GM12874 (cell line): ENCODE data around the gene ROR1.
A peak's percentile ranks its signal among the peaks of the same experiment; 100 is the strongest.

Experiments
- CTCF ChIP-seq: IDR thresholded peaks from 2 replicates; pipeline ENCODE4 v1.5.1; 2011; ENCODE audit warnings: low read depth, mild to moderate bottlenecking, control low read depth, low read length, moderate library complexity; ENCODE audit not compliant: insufficient read depth

Gene ROR1

GRCh38 chr1:63773815-63774616 is at the start of gene ROR1:
Gene ROR1, plus strand, starts transcription at chr1:63774017.
- TF ChIP-seq CTCF = peak; percentile 62

- no peak for TF ChIP-seq CTCF
These were observed 49.4 kb upstream of the ROR1 start for GRCh38 chr1:63724375-63724899.

GRCh38 chr1:63728611-63729226 is 45.1 kb upstream of the ROR1 start:
- TF ChIP-seq CTCF = no peak

GRCh38 chr1:63729227-63729620 is 44.6 kb upstream of the ROR1 start:
- TF ChIP-seq CTCF = no peak

GRCh38 chr1:63730211-63730610 is 43.6 kb upstream of the ROR1 start:
- TF ChIP-seq CTCF = no peak

GRCh38 chr1:63731117-63732043 is 42.4 kb upstream of the ROR1 start:
- TF ChIP-seq CTCF = no peak

GRCh38 chr1:63732666-63733065 is 41.2 kb upstream of the ROR1 start:
- TF ChIP-seq CTCF = no peak
